Fibroblast of lung (primary cell): ENCODE results near the gene CCDC47.

Experiments used
- CTCF ChIP-seq, 2 donors: IDR thresholded peaks in 1 of 2; conservative IDR thresholded peaks in 1 of 2; 1 replicate in 1 of 2; 2 replicates in 1 of 2; pipeline ENCODE4 v1.5.1; 2011 to 2012; ENCODE audit warnings: low read length in 2 of 2, control low read depth in 1 of 2, inconsistent platforms in 1 of 2, low read depth in 1 of 2, mild to moderate bottlenecking in 1 of 2
- EZH2 ChIP-seq: IDR thresholded peaks from 2 replicates; pipeline ENCODE4 v1.5.1; 2012; ENCODE audit warnings: low read length, control low read depth, mild to moderate bottlenecking; ENCODE audit errors: missing control alignments

GRCh38 chr17:63741143-63741407 lies 32.3 kb downstream of the CCDC47 start:
- TF ChIP-seq CTCF (conservative IDR thresholded peaks at IDR 0.05 in 1 of 2, IDR thresholded peaks at IDR 0.05 in 1 of 2; ENCODE audit: low read depth in 1 of 2, low read length in 2 of 2) (no peak), EZH2 (no peak)
